ENCODE measurements around the gene CLBA1. TPM values are rescaled to one million over a fixed set of nuclear protein-coding genes. Genes with fewer than 3 reads are reported as not detected.

CLBA1 gene
- total and polyA plus RNA-seq, 9 of the 15 experiments (the other 6 are each of a cell fraction or from before 2014, with no cell fraction given), result 0.04 to 3.9 (median 2.6) TPM

GRCh38 chr14:104970231-104971068 is 15.1 kb upstream of the CLBA1 start (continued):
- TF ChIP-seq ZNF436 (CRISPR knock-in tag; IDR thresholded peaks at IDR 0.05), result no peak
- peak; percentile 29; the same call in 1 of the 2 replicates for TF ChIP-seq PHF8 (IDR thresholded peaks at IDR 0.05; ENCODE audit: borderline replicate concordance, low read length)
- TF ChIP-seq THRB (CRISPR knock-in tag; conservative IDR thresholded peaks at IDR 0.05), result no peak
- TF ChIP-seq ZFP91 (CRISPR knock-in tag; IDR thresholded peaks at IDR 0.05), result no peak
- peak in 1 of 2 experiments; percentile 77; a peak in 1 of 4 replicates for TF ChIP-seq MLLT1 (IDR thresholded peaks at IDR 0.05)
- TF ChIP-seq ZFX (CRISPR knock-in tag; IDR thresholded peaks at IDR 0.05), result peak; percentile 52
- TF ChIP-seq ATF3 (IDR thresholded peaks at IDR 0.05), result peak; percentile 32; the same call in 1 of the 2 replicates
- no peak for TF ChIP-seq ATF3 (CRISPR knock-in tag; conservative IDR thresholded peaks at IDR 0.05)
- no peak for TF ChIP-seq CREBBP (IDR thresholded peaks at IDR 0.05; ENCODE audit: low read depth, low read length)
- TF ChIP-seq HNRNPK (IDR thresholded peaks at IDR 0.05; ENCODE audit: low read depth, low read length, poor library complexity, severe bottlenecking), result no peak
- no peak for TF ChIP-seq SIRT6 (IDR thresholded peaks at IDR 0.05; ENCODE audit: low read depth, low read length)
- peak; percentile 99 for TF ChIP-seq ZNF740 (CRISPR knock-in tag; IDR thresholded peaks at IDR 0.05)
- TF ChIP-seq ZNF740 (tag; IDR thresholded peaks at IDR 0.05), result peak in 1 of 2 experiments; percentile 87; a peak in 1 of 4 replicates
- TF ChIP-seq CBFA2T2 (conservative IDR thresholded peaks at IDR 0.05), result no peak
- no peak for TF ChIP-seq ZZZ3 (IDR thresholded peaks at IDR 0.05)
- no peak for TF ChIP-seq ZNF12 (CRISPR knock-in tag; IDR thresholded peaks at IDR 0.05)
- 0 out of 2 replicates have a peak, but pooled peaks have one; percentile 16 for TF ChIP-seq CTBP1 (IDR thresholded peaks at IDR 0.05; ENCODE audit: borderline replicate concordance)
- TF ChIP-seq PRPF4 (IDR thresholded peaks at IDR 0.05; ENCODE audit: insufficient read depth, low read depth, low read length, poor library complexity, severe bottlenecking), result no peak
- TF ChIP-seq ZBTB17 (CRISPR knock-in tag; IDR thresholded peaks at IDR 0.05), result peak; percentile 91

Measured in K562 (cell line).